ENCODE results near the gene CEACAM20.

GRCh38 chr19:44525721-44526430 is 3.6 kb downstream of the CEACAM20 start:
- TF ChIP-seq CTCF (IDR thresholded peaks at IDR 0.05 in 2 of 3, conservative IDR thresholded peaks at IDR 0.05 in 1 of 3; ENCODE audit: borderline replicate concordance in 1 of 3, insufficient read depth in 1 of 3, low read depth in 2 of 3, low read length in 2 of 3) (peak in 1 of 3 experiments; percentile 14; a peak in 1 of 6 replicates), POLR2AphosphoS5 (IDR thresholded peaks at IDR 0.05; ENCODE audit: low read depth, low read length) (no peak), EZH2phosphoT487 (IDR thresholded peaks at IDR 0.05; ENCODE audit: borderline replicate concordance) (no peak), YY1 (IDR thresholded peaks at IDR 0.05; ENCODE audit: extremely low read depth, insufficient replicate concordance, low read depth, low read length) (no peak), CEBPB (IDR thresholded peaks at IDR 0.05; ENCODE audit: low read depth) (no peak), MAX (IDR thresholded peaks at IDR 0.05) (no peak), POLR2A (IDR thresholded peaks at IDR 0.05; ENCODE audit: borderline replicate concordance, extremely low read depth, insufficient read depth, insufficient read length) (no peak), RAD21 (IDR thresholded peaks at IDR 0.05; ENCODE audit: low read depth) (no peak), CBX3 (IDR thresholded peaks at IDR 0.05; ENCODE audit: low read depth) (no peak), ATF3 (IDR thresholded peaks at IDR 0.05) (no peak)
